Testis (tissue), 3 donors: ENCODE data around the gene CALML5. TPM values are rescaled to one million over a fixed set of nuclear protein-coding genes. Genes with fewer than 3 reads are reported as not detected.

Source experiments
- DNase-seq: peaks from one replicate; pipeline ENCODE4 v3.0.0-alpha.2; 2019
- H3K27ac ChIP-seq, 2 donors: fragments of 200-600 bp; sonication (generic); one replicate each; pipeline ENCODE4 v1.5.1; 2019
- H3K27me3 ChIP-seq: fragments of 200-600 bp; sonication (generic); one replicate; pipeline ENCODE4 v1.5.1; 2019
- H3K36me3 ChIP-seq: fragments of 200-600 bp; sonication (generic); one replicate; pipeline ENCODE4 v1.5.1; 2017; ENCODE audit warnings: low read depth; ENCODE audit errors: missing control alignments
- H3K4me1 ChIP-seq: fragments of 200-600 bp; sonication (generic); one replicate; pipeline ENCODE4 v1.5.1; 2019
- H3K4me3 ChIP-seq, 2 donors: fragments of 200-600 bp; sonication (generic); one replicate each; pipeline ENCODE4 v1.5.1; 2017 to 2019
- H3K9me3 ChIP-seq: fragments of 200-600 bp; sonication (generic); one replicate; pipeline ENCODE4 v1.5.1; 2017
- POLR2A ChIP-seq: fragments of 450-650 bp; IDR thresholded peaks from one replicate; pipeline ENCODE4 v1.6.1; 2017; ENCODE audit warnings: antibody characterized with exemption, mild to moderate bottlenecking, moderate library complexity
- WGBS, 2 donors: methylation state at CpG; one replicate each; pipeline ENCODE4 v1.1.5; 2018; 5-methylcytosine and 5-hydroxymethylcytosine counted together
- intact Hi-C: fragments of 100-400 bp; cut with DNase I; formaldehyde crosslinking; loops from one replicate; pipeline ENCODE4 v1.15.1; 2023; ENCODE audit warnings: low total_unique reads
- polyA plus RNA-seq: library from polyadenylated mRNA; stranded (reverse); fragments of 350-450 nt; fragmentation: Illumina TruSeq; extraction: RNeasy Lipid Tissue Mini Kit (QIAGEN cat#74804); gene quantifications from one replicate; pipeline ENCODE4 v1.2.3, GENCODE V29; 2014; ENCODE audit warnings: low read depth, low replicate concordance; ENCODE audit not compliant: insufficient read depth
- total RNA-seq, 2 donors: library from RNA; depleted of rRNA; stranded (reverse); fragments of >200 nt; gene quantifications; one replicate each; pipeline ENCODE4 v1.2.3, GENCODE V29; 2016
- TF ChIP-seq, protein P1 (sequence below), 3 experiments: fragments of 450-650 bp in 2 of 3; fragments of 200-600 bp in 1 of 3; sonication (generic) in 1 of 3; IDR thresholded peaks; one replicate each; pipeline ENCODE4 v1.5.1; 2016 to 2019; ENCODE audit warnings: antibody characterized with exemption in 3 of 3, mild to moderate bottlenecking in 2 of 3, moderate library complexity in 1 of 3

Gene CALML5
- total and polyA plus RNA-seq, 3 donors from 2014 or later: 0.50 TPM; not detected in 2

DNA sequence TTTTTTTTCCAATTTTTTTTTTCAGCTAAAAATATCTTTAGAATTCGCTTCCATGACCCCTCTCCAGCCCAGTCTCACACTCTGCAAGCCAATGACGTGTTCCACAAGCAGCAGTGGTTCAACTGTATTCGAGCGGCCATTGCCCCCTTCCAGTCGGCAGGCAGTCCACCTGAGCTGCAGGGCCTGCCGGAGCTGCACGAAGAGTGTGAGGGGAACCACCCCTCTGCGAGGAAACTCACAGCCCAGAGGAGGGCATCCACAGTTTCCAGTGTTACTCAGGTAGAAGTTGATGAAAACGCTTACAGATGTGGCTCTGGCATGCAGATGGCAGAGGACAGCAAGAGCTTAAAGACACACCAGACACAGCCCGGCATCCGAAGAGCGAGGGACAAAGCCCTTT lies 42.8 kb downstream of the CALML5 start:
- Histone ChIP-seq H3K36me3 (no peaks in the 10 kb centered on the region), H3K9me3 (no peaks in the 10 kb centered on the region), H3K27ac (no peak overlapping the region), H3K4me1 (no peaks in the 10 kb centered on the region), H3K27me3 (no peaks in the 10 kb centered on the region), H3K4me3 (no peak overlapping the region)
- 92 to 95% methylated on average over 12 of the region's 12 CpGs for WGBS, 2 donors
- intact Hi-C loops: no loop called here
- no peak for DNase-seq
- no peak for TF ChIP-seq POLR2A
- TF ChIP-seq, protein P1, sequence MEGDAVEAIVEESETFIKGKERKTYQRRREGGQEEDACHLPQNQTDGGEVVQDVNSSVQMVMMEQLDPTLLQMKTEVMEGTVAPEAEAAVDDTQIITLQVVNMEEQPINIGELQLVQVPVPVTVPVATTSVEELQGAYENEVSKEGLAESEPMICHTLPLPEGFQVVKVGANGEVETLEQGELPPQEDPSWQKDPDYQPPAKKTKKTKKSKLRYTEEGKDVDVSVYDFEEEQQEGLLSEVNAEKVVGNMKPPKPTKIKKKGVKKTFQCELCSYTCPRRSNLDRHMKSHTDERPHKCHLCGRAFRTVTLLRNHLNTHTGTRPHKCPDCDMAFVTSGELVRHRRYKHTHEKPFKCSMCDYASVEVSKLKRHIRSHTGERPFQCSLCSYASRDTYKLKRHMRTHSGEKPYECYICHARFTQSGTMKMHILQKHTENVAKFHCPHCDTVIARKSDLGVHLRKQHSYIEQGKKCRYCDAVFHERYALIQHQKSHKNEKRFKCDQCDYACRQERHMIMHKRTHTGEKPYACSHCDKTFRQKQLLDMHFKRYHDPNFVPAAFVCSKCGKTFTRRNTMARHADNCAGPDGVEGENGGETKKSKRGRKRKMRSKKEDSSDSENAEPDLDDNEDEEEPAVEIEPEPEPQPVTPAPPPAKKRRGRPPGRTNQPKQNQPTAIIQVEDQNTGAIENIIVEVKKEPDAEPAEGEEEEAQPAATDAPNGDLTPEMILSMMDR (IDR thresholded peaks at IDR 0.05): no peak

DNA sequence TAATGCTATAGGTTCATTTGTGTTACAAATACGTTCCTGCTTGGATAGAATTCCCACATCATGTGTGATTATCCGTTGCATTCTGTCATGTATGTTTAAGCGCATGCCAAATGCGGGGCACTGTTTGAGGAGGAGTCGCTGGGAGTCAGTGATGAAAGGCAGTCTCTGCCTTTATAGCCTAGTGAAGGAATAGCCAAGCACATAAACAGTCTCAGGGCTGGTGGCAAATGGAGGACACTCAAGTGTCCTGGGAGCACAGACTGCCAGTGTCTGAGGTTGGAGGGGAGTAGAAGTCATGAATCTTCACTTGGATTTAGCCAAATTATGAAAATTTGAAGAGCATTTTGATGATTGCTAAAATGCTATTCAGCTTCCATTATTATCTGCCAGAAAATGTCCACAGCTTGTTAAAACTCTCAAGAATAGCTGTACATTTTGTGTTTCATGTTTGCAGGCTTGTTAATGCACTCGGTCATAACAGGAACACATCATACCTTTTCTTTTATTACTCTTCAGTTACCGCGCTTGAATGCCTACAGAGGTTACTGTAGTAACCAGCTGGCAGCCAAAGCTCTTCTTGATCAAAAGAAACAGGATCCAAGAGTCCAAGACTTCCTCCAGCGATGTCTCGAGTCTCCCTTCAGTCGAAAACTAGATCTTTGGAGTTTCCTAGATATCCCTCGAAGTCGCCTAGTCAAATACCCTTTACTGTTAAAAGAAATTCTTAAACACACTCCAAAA lies 45.5 kb downstream of the CALML5 start:
- 88 to 94% methylated on average over 13 of the region's 13 CpGs for WGBS, 2 donors
- H3K9me3 ChIP-seq: no peaks in the 10 kb centered on the region
- TF ChIP-seq, protein P1 (IDR thresholded peaks at IDR 0.05): no peak
- TF ChIP-seq POLR2A: no peak
- H3K36me3 ChIP-seq: no peaks in the 10 kb centered on the region
- intact Hi-C loops: no loop called here
- no peaks in the 10 kb centered on the region for H3K27me3 ChIP-seq
- H3K4me1 ChIP-seq: peaks cover 5% of the 10 kb centered on the region
- no peak overlapping the region for H3K27ac ChIP-seq
- H3K4me3 ChIP-seq: no peak overlapping the region
- no peak for DNase-seq

DNA sequence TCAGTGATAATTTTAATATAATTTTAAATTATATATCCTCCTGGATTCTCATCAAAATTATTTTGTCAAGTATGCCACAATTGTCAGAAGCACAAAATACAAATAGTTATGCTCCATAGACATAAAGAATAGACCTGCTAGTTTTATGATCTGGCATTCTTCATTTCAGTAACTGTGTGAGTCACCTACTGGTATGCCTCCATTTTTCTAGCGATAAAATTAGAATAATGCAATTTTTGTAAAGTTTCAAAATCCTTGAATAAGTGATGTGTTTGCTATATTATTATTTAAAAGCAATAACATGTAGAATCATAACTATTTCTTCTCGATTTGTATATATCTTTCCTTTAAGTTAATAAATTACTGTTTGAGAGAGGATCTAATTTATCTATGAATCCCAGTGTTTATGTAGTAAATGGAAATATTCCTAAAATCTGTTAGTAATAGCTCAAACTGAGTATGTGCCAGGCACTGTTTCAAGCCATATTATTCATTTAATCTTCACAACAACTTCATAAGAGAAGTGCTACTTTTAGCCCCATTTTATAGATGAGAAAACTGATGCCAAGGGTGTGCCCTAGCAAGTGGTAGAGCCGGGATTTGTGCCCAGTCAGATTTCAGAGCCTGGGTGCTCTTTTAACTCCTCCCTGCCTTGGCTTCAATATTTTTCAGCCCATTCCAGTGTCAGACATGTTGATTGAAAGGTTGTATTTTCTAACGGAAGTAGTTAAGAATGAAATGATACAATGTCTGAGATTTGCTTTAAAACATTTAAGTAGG lies 48.6 kb downstream of the CALML5 start:
- H3K9me3 ChIP-seq: no peaks in the 10 kb centered on the region
- no peaks in the 10 kb centered on the region for H3K36me3 ChIP-seq
- no peaks in the 10 kb centered on the region for H3K27me3 ChIP-seq
- H3K27ac ChIP-seq: no peak overlapping the region
- H3K4me1 ChIP-seq: peaks cover 6% of the 10 kb centered on the region
- 67 to 75% methylated on average over 4 of the region's 4 CpGs for WGBS, 2 donors
- no peak for TF ChIP-seq POLR2A
- TF ChIP-seq, protein P1 (IDR thresholded peaks at IDR 0.05): no peak
- no peak for DNase-seq
- H3K4me3 ChIP-seq: no peak overlapping the region
- intact Hi-C loops: no loop called here

DNA sequence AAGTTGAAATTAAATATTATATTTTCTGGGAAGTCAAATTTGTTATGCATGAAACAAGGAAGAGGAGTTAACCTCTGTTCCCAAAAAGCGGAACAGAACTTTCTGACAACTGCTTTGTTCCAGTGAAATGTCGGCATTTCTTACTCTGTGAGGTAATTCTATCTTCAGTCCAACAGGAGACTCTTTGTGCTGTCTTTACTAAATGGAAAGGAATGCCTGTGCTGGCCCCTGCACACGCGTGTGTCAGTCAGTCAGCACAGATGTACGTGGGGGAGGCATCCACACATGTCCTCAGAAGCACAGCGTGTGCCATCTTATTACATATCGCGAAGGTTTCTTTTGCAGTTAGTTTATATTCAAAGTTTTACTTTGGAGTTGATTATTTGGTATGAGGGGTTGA lies 49.5 kb downstream of the CALML5 start:
- intact Hi-C loops: no loop called here
- no peaks in the 10 kb centered on the region for H3K27me3 ChIP-seq
- peaks cover 6% of the 10 kb centered on the region for H3K4me1 ChIP-seq
- no peaks in the 10 kb centered on the region for H3K9me3 ChIP-seq
- no peak for TF ChIP-seq POLR2A
- TF ChIP-seq, protein P1 (IDR thresholded peaks at IDR 0.05): no peak
- peak overlapping the region in 1 of 2 donors; percentile 41 for H3K27ac ChIP-seq
- no peak for DNase-seq
- no peak overlapping the region for H3K4me3 ChIP-seq
- WGBS, 2 donors: 24 to 37% methylated on average over 8 of the region's 8 CpGs
- H3K36me3 ChIP-seq: no peaks in the 10 kb centered on the region
